HTR-8/SVneo (cell line): Measurements from ENCODE around the gene GOLGA8F.
"Not testable (repeated sequence)": the region's sequence is repeated elsewhere in the genome, so short reads cannot be mapped to it uniquely, and the experiment has no call there.

Experiments
- DNase-seq: peaks from one replicate; pipeline ENCODE4 v3.0.0; 2011; ENCODE audit warnings: low spot score, mixed read lengths; ENCODE audit not compliant: insufficient read length
- FAIRE-seq: peaks from 2 replicates; lab custom pipeline; 2011; peaks lifted over from hg19 to GRCh38; lab: Jason Lieb, UNC

The GOLGA8F gene

GRCh38 chr15:28378364-28378763 is at the start of gene GOLGA8F:
Gene GOLGA8F, plus strand, starts transcription at chr15:28378664. Its CDS starts 98 bp downstream, at chr15:28378762.
- DNase-seq, FAIRE-seq: not testable (repeated sequence)

GRCh38 chr15:28357984-28358383 is 20.5 kb upstream of the GOLGA8F start, which contains the start of gene GOLGA6L24:
Gene GOLGA6L24, minus strand, starts transcription at chr15:28358084. Its CDS starts 61 bp downstream, at chr15:28358023.
- not testable (repeated sequence) for FAIRE-seq

GRCh38 chr15:28365502-28365901 is 13.0 kb upstream of the GOLGA8F start:
- FAIRE-seq, DNase-seq: not testable (repeated sequence)

More at GRCh38 chr15:28357984-28358383, 20.5 kb upstream of the GOLGA8F start, which contains the start of gene GOLGA6L24:
- not testable (repeated sequence) for DNase-seq

- DNase-seq, FAIRE-seq: not testable (repeated sequence)
These were observed 1.6 kb downstream of the GOLGA8F start for GRCh38 chr15:28380053-28380452.

- FAIRE-seq, DNase-seq: not testable (repeated sequence)
These were observed 17.6 kb downstream of the GOLGA8F start for GRCh38 chr15:28396022-28396421.

GRCh38 chr15:28402774-28403435 is 24.4 kb downstream of the GOLGA8F start:
- not testable (repeated sequence) for DNase-seq, FAIRE-seq

GRCh38 chr15:28420470-28420869 is 42.0 kb downstream of the GOLGA8F start:
- FAIRE-seq: not testable (repeated sequence)

GRCh38 chr15:28435594-28435993 is 57.1 kb downstream of the GOLGA8F start:
- FAIRE-seq: not testable (repeated sequence)

More at GRCh38 chr15:28420470-28420869, 42.0 kb downstream of the GOLGA8F start:
- not testable (repeated sequence) for DNase-seq

More at GRCh38 chr15:28435594-28435993, 57.1 kb downstream of the GOLGA8F start:
- not testable (repeated sequence) for DNase-seq
